GM03348 (cell line): ENCODE data around the gene FAM187B.
"Not testable (repeated sequence)": the region's sequence is repeated elsewhere in the genome, so short reads cannot be mapped to it uniquely, and the experiment has no call there.

Experiments
- DNase-seq: peaks from one replicate; pipeline ENCODE4 v3.0.0; 2012; ENCODE audit warnings: low spot score

FAM187B gene

GRCh38 chr19:35213663-35214632 is 14.6 kb downstream of the FAM187B start:
- no peak for DNase-seq

- no peak for DNase-seq
Observed at GRCh38 chr19:35212241-35212640, 16.3 kb downstream of the FAM187B start.

GRCh38 chr19:35211545-35212230 is 16.9 kb downstream of the FAM187B start:
- no peak for DNase-seq

- no peak for DNase-seq
Observed at GRCh38 chr19:35209646-35210045, 18.9 kb downstream of the FAM187B start.

GRCh38 chr19:35208121-35208520 is 20.4 kb downstream of the FAM187B start:
- no peak for DNase-seq

- no peak for DNase-seq
Observed at GRCh38 chr19:35207391-35207871, 21.1 kb downstream of the FAM187B start.

- no peak for DNase-seq
Observed at GRCh38 chr19:35206855-35207254, 21.7 kb downstream of the FAM187B start.

GRCh38 chr19:35206379-35206778 is 22.2 kb downstream of the FAM187B start:
- no peak for DNase-seq

GRCh38 chr19:35205733-35206323 is 22.7 kb downstream of the FAM187B start:
- no peak for DNase-seq

GRCh38 chr19:35204799-35205732 is 23.5 kb downstream of the FAM187B start:
- no peak for DNase-seq

- no peak for DNase-seq
Observed at GRCh38 chr19:35202722-35203688, 25.5 kb downstream of the FAM187B start.

GRCh38 chr19:35199481-35199880 is 29.1 kb downstream of the FAM187B start:
- DNase-seq: no peak

- DNase-seq: not testable (repeated sequence)
Observed at GRCh38 chr19:35196861-35197260, 31.7 kb downstream of the FAM187B start.

GRCh38 chr19:35195830-35196229 is 32.7 kb downstream of the FAM187B start:
- DNase-seq: peak; percentile 20

GRCh38 chr19:35194012-35194984 is 34.2 kb downstream of the FAM187B start:
- DNase-seq: no peak

- no peak for DNase-seq
Observed at GRCh38 chr19:35184884-35185283, 43.7 kb downstream of the FAM187B start.

- no peak for DNase-seq
Observed at GRCh38 chr19:35184267-35184666, 44.3 kb downstream of the FAM187B start.

GRCh38 chr19:35181387-35181786 is 47.2 kb downstream of the FAM187B start:
- DNase-seq: no peak

GRCh38 chr19:35179830-35180229 is 48.7 kb downstream of the FAM187B start:
- DNase-seq: no peak
